Activated CD4-positive, CD25-positive, alpha-beta regulatory T cell treated with anti-CD3 and anti-CD28 coated beads, Interleukin-2, amount 50 U/mL, for 24 hours (primary cell): ENCODE measurements around the gene RNF182.
"Not testable (repeated sequence)": the region's sequence is repeated elsewhere in the genome, so short reads cannot be mapped to it uniquely, and the experiment has no call there.

Experiments
- ATAC-seq, 2 donors: fragments of 150-1000 bp; cut with Tn5 transposase; one replicate each; pipeline ENCODE4 v1.10.0; 2021; ENCODE audit warnings: mild to moderate bottlenecking in 1 of 2, moderate library complexity in 1 of 2

Gene RNF182

GRCh38 chr6:14004258-14004657 is 79.5 kb downstream of the RNF182 start:
- no peak for ATAC-seq

GRCh38 chr6:14008809-14009208 is 84.1 kb downstream of the RNF182 start:
- no peak for ATAC-seq

GRCh38 chr6:14009431-14009830 is 84.7 kb downstream of the RNF182 start:
- no peak for ATAC-seq

- no peak for ATAC-seq
Measured at GRCh38 chr6:14010275-14010674, 85.5 kb downstream of the RNF182 start.

- ATAC-seq: no peak
Measured at GRCh38 chr6:14012313-14013030, 87.7 kb downstream of the RNF182 start.

- ATAC-seq: no peak
Measured at GRCh38 chr6:14015964-14016363, 91.2 kb downstream of the RNF182 start.

GRCh38 chr6:14016432-14016831 is 91.7 kb downstream of the RNF182 start:
- ATAC-seq: no peak

- ATAC-seq: no peak
Measured at GRCh38 chr6:14016935-14017625, 92.3 kb downstream of the RNF182 start.

GRCh38 chr6:14017626-14018475 is 93.1 kb downstream of the RNF182 start:
- no peak for ATAC-seq

- ATAC-seq: not testable (repeated sequence)
Measured at GRCh38 chr6:14018559-14018958, 93.8 kb downstream of the RNF182 start.

- peak in 1 of 2 donors; percentile 17 for ATAC-seq
Measured at GRCh38 chr6:14020551-14020950, 95.8 kb downstream of the RNF182 start.

GRCh38 chr6:14021449-14021848 is 96.7 kb downstream of the RNF182 start:
- no peak for ATAC-seq

- no peak for ATAC-seq
Measured at GRCh38 chr6:14022673-14023072, 97.9 kb downstream of the RNF182 start.

GRCh38 chr6:14023855-14024254 is 99.1 kb downstream of the RNF182 start:
- no peak for ATAC-seq

- ATAC-seq: peak; percentile 35 to 59
Measured at GRCh38 chr6:14025160-14025559, 100.4 kb downstream of the RNF182 start.

- ATAC-seq: no peak
Measured at GRCh38 chr6:14026831-14027539, 102.2 kb downstream of the RNF182 start.

GRCh38 chr6:14028631-14029030 is 103.9 kb downstream of the RNF182 start:
- no peak for ATAC-seq

GRCh38 chr6:14029605-14030004 is 104.9 kb downstream of the RNF182 start:
- no peak for ATAC-seq
